Cardiac fibroblast (primary cell): ENCODE measurements around the gene PSEN1.

Experiments
- DNase-seq, 2 donors: peaks; one replicate each; pipeline versions ENCODE4 v3.0.0 to v3.0.0-alpha.2; 2010; ENCODE audit warnings: low read depth in 2 of 2
- H3K4me3 ChIP-seq, 2 donors: replicated peaks in 1 of 2; 1 replicate in 1 of 2; 2 replicates in 1 of 2; pipeline ENCODE4 v1.5.1; 2011; ENCODE audit warnings: low read depth in 2 of 2, low read length in 2 of 2, mild to moderate bottlenecking in 2 of 2, moderate library complexity in 1 of 2
- CTCF ChIP-seq: IDR thresholded peaks from one replicate; pipeline ENCODE4 v1.5.1; 2011; ENCODE audit warnings: low read depth, mild to moderate bottlenecking, low read length, inconsistent platforms

Gene PSEN1

GRCh38 chr14:73265721-73266046 is 129.4 kb downstream of the PSEN1 start:
- no peak overlapping the region for H3K4me3 ChIP-seq
- TF ChIP-seq CTCF, result no peak
- no peak for DNase-seq

GRCh38 chr14:73266317-73266716 is 130.0 kb downstream of the PSEN1 start:
- no peak for DNase-seq
- no peak overlapping the region for H3K4me3 ChIP-seq
- no peak for TF ChIP-seq CTCF

GRCh38 chr14:73267474-73267873 is 131.2 kb downstream of the PSEN1 start:
- no peak overlapping the region for H3K4me3 ChIP-seq
- TF ChIP-seq CTCF, result no peak

GRCh38 chr14:73269729-73270531 is 133.6 kb downstream of the PSEN1 start:
- DNase-seq, result peak; percentile 51 to 55
- H3K4me3 ChIP-seq, result peak overlapping the region; percentile 8 to 34
- TF ChIP-seq CTCF, result no peak

More at GRCh38 chr14:73267474-73267873, 131.2 kb downstream of the PSEN1 start:
- DNase-seq, result no peak

GRCh38 chr14:73272393-73272792 is 136.1 kb downstream of the PSEN1 start:
- DNase-seq, result no peak
- TF ChIP-seq CTCF, result no peak
- no peak overlapping the region for H3K4me3 ChIP-seq
